H9 (cell line): ENCODE measurements around the gene DCHS2. TPM values are rescaled to one million over a fixed set of nuclear protein-coding genes. Genes with fewer than 3 reads are reported as not detected.

Experiments
- DNase-seq: peaks from one replicate; pipeline ENCODE4 v3.0.0-alpha.2; 2017
- H2AFZ ChIP-seq: one replicate; pipeline ENCODE4 v1.6.1; 2013; ENCODE audit warnings: mild to moderate bottlenecking, low read length, control low read depth, moderate library complexity
- H2AK5ac ChIP-seq: 2 replicates; pipeline ENCODE4 v1.6.1; 2013; ENCODE audit warnings: low read length, control low read depth, mixed read lengths; ENCODE audit not compliant: insufficient read length
- H2BK120ac ChIP-seq: one replicate; pipeline ENCODE4 v1.6.1; 2013; ENCODE audit warnings: low read depth, mild to moderate bottlenecking, low read length, control low read depth, inconsistent platforms; ENCODE audit not compliant: poor library complexity, severe bottlenecking
- H2BK12ac ChIP-seq: 2 replicates; pipeline ENCODE4 v1.6.1; 2013; ENCODE audit warnings: low read length, control low read depth, mixed read lengths, low read depth; ENCODE audit not compliant: insufficient read length
- H2BK15ac ChIP-seq: 2 replicates; pipeline ENCODE4 v1.6.1; 2013; ENCODE audit warnings: low read depth, low read length, control low read depth
- H2BK20ac ChIP-seq: one replicate; pipeline ENCODE4 v1.6.1; 2013; ENCODE audit warnings: low read depth, mild to moderate bottlenecking, low read length, control low read depth, inconsistent platforms; ENCODE audit not compliant: poor library complexity, severe bottlenecking
- H2BK5ac ChIP-seq: 2 replicates; pipeline ENCODE4 v1.6.1; 2013; ENCODE audit warnings: low read length, control low read depth, mixed read lengths; ENCODE audit not compliant: insufficient read length
- H3K14ac ChIP-seq: 2 replicates; pipeline ENCODE4 v1.6.1; 2013; ENCODE audit warnings: low read length, control low read depth; ENCODE audit not compliant: insufficient read depth
- H3K18ac ChIP-seq: 2 replicates; pipeline ENCODE4 v1.6.1; 2013; ENCODE audit warnings: low read depth, mild to moderate bottlenecking, mixed read lengths, low read length, control low read depth; ENCODE audit not compliant: insufficient read length
- H3K23ac ChIP-seq: 2 replicates; pipeline ENCODE4 v1.6.1; 2013; ENCODE audit warnings: low read length, control low read depth, mixed read lengths, low read depth; ENCODE audit not compliant: insufficient read length
- H3K23me2 ChIP-seq: 2 replicates; pipeline ENCODE4 v1.6.1; 2013; ENCODE audit warnings: low read depth, mild to moderate bottlenecking, mixed read lengths, low read length, control low read depth; ENCODE audit not compliant: insufficient read length, poor library complexity, severe bottlenecking
- H3K27ac ChIP-seq: 2 replicates; pipeline ENCODE4 v1.5.1; 2013; ENCODE audit warnings: low read length, control low read depth, mixed read lengths, low read depth; ENCODE audit not compliant: insufficient read length
- H3K27me3 ChIP-seq: 2 replicates; pipeline ENCODE4 v1.6.1; 2013; ENCODE audit warnings: low read length, control low read depth, inconsistent platforms; ENCODE audit not compliant: insufficient read depth
- H3K4ac ChIP-seq: 2 replicates; pipeline ENCODE4 v1.6.1; 2013; ENCODE audit warnings: low read depth, mild to moderate bottlenecking, control low read depth, inconsistent platforms, low read length, moderate library complexity
- H3K4me1 ChIP-seq: 2 replicates; pipeline ENCODE4 v1.6.1; 2013; ENCODE audit warnings: low read length, control low read depth, inconsistent platforms; ENCODE audit not compliant: insufficient read depth
- H3K4me2 ChIP-seq: 2 replicates; pipeline ENCODE4 v1.6.1; 2013; ENCODE audit warnings: low read length, control low read depth, mixed read lengths; ENCODE audit not compliant: insufficient read length, insufficient read depth
- H3K56ac ChIP-seq: 2 replicates; pipeline ENCODE4 v1.6.1; 2013; ENCODE audit warnings: low read depth, mild to moderate bottlenecking, mixed read lengths, low read length, control low read depth; ENCODE audit not compliant: insufficient read length
- H3K79me1 ChIP-seq: 2 replicates; pipeline ENCODE4 v1.6.1; 2013; ENCODE audit warnings: low read depth, mild to moderate bottlenecking, moderate library complexity, low read length, control low read depth, inconsistent platforms; ENCODE audit not compliant: insufficient read depth, poor library complexity, severe bottlenecking
- H3K79me2 ChIP-seq: 2 replicates; pipeline ENCODE4 v1.6.1; 2013; ENCODE audit warnings: low read length, control low read depth, inconsistent platforms; ENCODE audit not compliant: insufficient read depth
- H3K9ac ChIP-seq: 2 replicates; pipeline ENCODE4 v1.6.1; 2013; ENCODE audit warnings: low read length, control low read depth, mixed read lengths; ENCODE audit not compliant: insufficient read length; ENCODE audit errors: extremely low read depth
- H3K9me3 ChIP-seq: one replicate; pipeline ENCODE4 v1.6.1; 2013; ENCODE audit warnings: low read depth, low read length, inconsistent platforms; ENCODE audit not compliant: control insufficient read depth
- H3T11ph ChIP-seq: one replicate; pipeline ENCODE4 v1.6.1; 2013; ENCODE audit warnings: mild to moderate bottlenecking, low read length, control low read depth, inconsistent platforms
- H4K20me1 ChIP-seq: one replicate; pipeline ENCODE4 v1.6.1; 2013; ENCODE audit not compliant: control insufficient read depth, insufficient read length, insufficient read depth
- H4K5ac ChIP-seq: 2 replicates; pipeline ENCODE4 v1.6.1; 2013; ENCODE audit warnings: low read depth, mild to moderate bottlenecking, mixed read lengths, low read length, control low read depth; ENCODE audit not compliant: insufficient read length
- H4K8ac ChIP-seq: replicated peaks from 2 replicates; pipeline ENCODE4 v1.6.1; 2013; ENCODE audit warnings: low read length, control low read depth, mixed read lengths, low read depth; ENCODE audit not compliant: insufficient read length
- H4K91ac ChIP-seq: 2 replicates; pipeline ENCODE4 v1.6.1; 2013; ENCODE audit warnings: low read depth, mild to moderate bottlenecking, moderate library complexity, mixed read lengths, low read length, control low read depth; ENCODE audit not compliant: insufficient read length
- H3K27ac Mint-ChIP-seq, 3 experiments: 2 replicates in 2 of 3; 3 replicates in 1 of 3; pipeline ENCODE4 v1.8.0; 2020 to 2021; ENCODE audit warnings: mixed read lengths in 3 of 3, mild to moderate bottlenecking in 1 of 3, moderate library complexity in 1 of 3
- H3K27me3 Mint-ChIP-seq: 2 replicates; pipeline ENCODE4 v1.8.0; 2021; ENCODE audit warnings: low read depth, mild to moderate bottlenecking, moderate library complexity, mixed read lengths
- H3K36me3 Mint-ChIP-seq, 3 experiments: 2 replicates in 2 of 3; 3 replicates in 1 of 3; pipeline ENCODE4 v1.8.0; 2020 to 2021; ENCODE audit warnings: low read depth in 3 of 3, mixed read lengths in 3 of 3; ENCODE audit not compliant: insufficient read depth in 1 of 3
- H3K4me1 Mint-ChIP-seq, 2 experiments: 2 replicates each; pipeline ENCODE4 v1.8.0; 2020; ENCODE audit warnings: mixed read lengths in 2 of 2
- H3K4me3 Mint-ChIP-seq, 2 experiments: 2 replicates in 1 of 2; 3 replicates in 1 of 2; pipeline ENCODE4 v1.8.0; 2020 to 2021; ENCODE audit warnings: mild to moderate bottlenecking in 2 of 2, mixed read lengths in 2 of 2, moderate library complexity in 1 of 2
- H3K9me3 Mint-ChIP-seq, 2 experiments: 2 replicates in 1 of 2; 3 replicates in 1 of 2; pipeline ENCODE4 v1.8.0; 2020; ENCODE audit warnings: mild to moderate bottlenecking in 2 of 2, mixed read lengths in 2 of 2, moderate library complexity in 1 of 2
- WGBS: extraction: QIAGEN DNeasy Blood & Tissue Kit; methylation state at CpG from one replicate; pipeline ENCODE4 v1.1.7; 2013; ENCODE audit warnings: missing lambda C conversion rate, low lambda C conversion rate, mixed read lengths; ENCODE audit not compliant: insufficient read length; ENCODE audit errors: extremely low coverage; 5-methylcytosine and 5-hydroxymethylcytosine counted together
- total RNA-seq: library from RNA; stranded (reverse); gene quantifications from 2 replicates; pipeline ENCODE4 v1.2.1, GENCODE V29; 2021
- TF ChIP-seq, protein P1 (sequence below): fragments of 200-600 bp; sonication (generic); conservative IDR thresholded peaks from 3 replicates; pipeline ENCODE4 v1.8.0; 2021; ENCODE audit warnings: antibody characterized with exemption, mild to moderate bottlenecking

DCHS2 gene
- total RNA-seq, 1 experiment from 2014 or later, result 0.57 TPM

DNA sequence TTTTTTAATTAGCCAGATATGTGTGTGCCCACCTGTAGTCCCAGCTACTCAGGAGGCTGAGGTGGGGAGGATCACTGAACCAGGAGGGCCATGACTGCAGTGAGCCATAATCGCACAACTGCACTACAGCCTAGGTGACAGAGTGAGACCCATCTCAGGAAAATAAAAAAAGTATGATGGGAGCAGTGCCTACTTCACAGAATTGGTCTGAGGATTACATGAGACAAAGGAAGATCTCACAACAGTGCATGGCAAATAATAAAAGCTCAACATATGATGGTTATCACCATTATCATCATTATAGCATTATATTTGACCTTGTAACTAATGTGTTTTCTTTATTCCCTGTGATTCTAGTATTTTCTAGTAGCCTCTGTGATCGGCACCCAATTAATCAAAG lies 19.9 kb upstream of the DCHS2 start:
- no peak overlapping the region for H3K4me3 Mint-ChIP-seq
- no peak overlapping the region for H4K5ac ChIP-seq
- no peak overlapping the region for H3K23ac ChIP-seq
- no peak overlapping the region for H3K56ac ChIP-seq
- no peaks in the 10 kb centered on the region for H4K20me1 ChIP-seq
- H3K79me2 ChIP-seq, result no peaks in the 10 kb centered on the region
- no CpG with 5 or more reads among the region's 2 CpGs for WGBS
- H3K79me1 ChIP-seq, result no peaks in the 10 kb centered on the region
- DNase-seq, result no peak
- H3K18ac ChIP-seq, result no peak overlapping the region
- no peak overlapping the region for H3K4ac ChIP-seq
- no peak overlapping the region for H2BK20ac ChIP-seq
- no peak overlapping the region for H2AFZ ChIP-seq
- no peak overlapping the region for H3T11ph ChIP-seq
- no peaks in the 10 kb centered on the region for H3K9me3 ChIP-seq
- no peak overlapping the region for H3K27ac ChIP-seq
- H3K9me3 Mint-ChIP-seq, result peaks cover 0 to 5% of the 10 kb centered on the region in 2 experiments; a peak in 3 of 5 replicates
- H2BK12ac ChIP-seq, result no peak overlapping the region
- no peak overlapping the region for H2BK120ac ChIP-seq
- H2BK5ac ChIP-seq, result no peak overlapping the region
- no peaks in the 10 kb centered on the region for H3K27me3 ChIP-seq
- H3K4me1 ChIP-seq, result no peaks in the 10 kb centered on the region; the same call in 1 of the 2 replicates
- H4K8ac ChIP-seq, result no peak overlapping the region
- no peak overlapping the region for H3K4me2 ChIP-seq
- TF ChIP-seq, protein P1, sequence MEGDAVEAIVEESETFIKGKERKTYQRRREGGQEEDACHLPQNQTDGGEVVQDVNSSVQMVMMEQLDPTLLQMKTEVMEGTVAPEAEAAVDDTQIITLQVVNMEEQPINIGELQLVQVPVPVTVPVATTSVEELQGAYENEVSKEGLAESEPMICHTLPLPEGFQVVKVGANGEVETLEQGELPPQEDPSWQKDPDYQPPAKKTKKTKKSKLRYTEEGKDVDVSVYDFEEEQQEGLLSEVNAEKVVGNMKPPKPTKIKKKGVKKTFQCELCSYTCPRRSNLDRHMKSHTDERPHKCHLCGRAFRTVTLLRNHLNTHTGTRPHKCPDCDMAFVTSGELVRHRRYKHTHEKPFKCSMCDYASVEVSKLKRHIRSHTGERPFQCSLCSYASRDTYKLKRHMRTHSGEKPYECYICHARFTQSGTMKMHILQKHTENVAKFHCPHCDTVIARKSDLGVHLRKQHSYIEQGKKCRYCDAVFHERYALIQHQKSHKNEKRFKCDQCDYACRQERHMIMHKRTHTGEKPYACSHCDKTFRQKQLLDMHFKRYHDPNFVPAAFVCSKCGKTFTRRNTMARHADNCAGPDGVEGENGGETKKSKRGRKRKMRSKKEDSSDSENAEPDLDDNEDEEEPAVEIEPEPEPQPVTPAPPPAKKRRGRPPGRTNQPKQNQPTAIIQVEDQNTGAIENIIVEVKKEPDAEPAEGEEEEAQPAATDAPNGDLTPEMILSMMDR, result no peak
- H3K27ac Mint-ChIP-seq, result no peak overlapping the region
- H3K23me2 ChIP-seq, result no peaks in the 10 kb centered on the region
- no peak overlapping the region for H2BK15ac ChIP-seq
- H3K36me3 Mint-ChIP-seq, result no peaks in the 10 kb centered on the region
- peaks cover 12 to 15% of the 10 kb centered on the region in 2 experiments for H3K4me1 Mint-ChIP-seq
- H3K9ac ChIP-seq, result no peak overlapping the region
- no peak overlapping the region for H3K14ac ChIP-seq
- H4K91ac ChIP-seq, result no peak overlapping the region
- no peaks in the 10 kb centered on the region for H3K27me3 Mint-ChIP-seq
- no peak overlapping the region for H2AK5ac ChIP-seq
